ENCODE data around the gene STK32A. TPM values are rescaled to one million over a fixed set of nuclear protein-coding genes. Genes with fewer than 3 reads are reported as not detected.

Gene STK32A
- total RNA-seq, 2 donors from 2014 or later = not detected

DNA sequence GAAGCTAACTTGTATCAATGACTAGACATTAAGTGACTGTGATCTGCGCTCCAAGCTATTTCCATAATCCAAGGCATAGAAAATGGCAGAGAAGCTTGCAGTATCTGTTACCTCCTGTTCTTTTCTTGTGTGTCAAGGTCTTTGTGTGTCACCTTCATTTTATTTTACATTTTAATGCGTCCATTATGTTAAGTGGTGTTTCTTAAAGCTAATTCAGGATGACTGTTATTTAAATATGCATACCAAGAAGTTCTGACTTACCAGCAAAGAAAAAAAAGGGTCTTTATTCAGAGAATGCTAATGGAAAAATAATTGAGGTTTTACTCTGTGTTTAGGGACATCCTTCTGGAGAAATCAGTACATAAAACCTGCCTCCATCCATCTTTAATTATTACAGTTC is 52.3 kb downstream of the STK32A start:
- H3K27ac Mint-ChIP-seq = no peak overlapping the region
- peaks cover 0 to 3% of the 10 kb centered on the region in 2 donors for H3K36me3 Mint-ChIP-seq (ENCODE audit: insufficient read depth in 2 of 2)
- H3K4me1 Mint-ChIP-seq (ENCODE audit: low read depth) = no peaks in the 10 kb centered on the region
- no peak for DNase-seq
- ATAC-seq (replicated peaks in 1 of 2) = no peak
- no peak overlapping the region for H3K4me3 Mint-ChIP-seq
- no peaks in the 10 kb centered on the region for H3K27me3 Mint-ChIP-seq (ENCODE audit: low read depth)
- H3K9me3 Mint-ChIP-seq = peaks cover 0 to 14% of the 10 kb centered on the region in 2 donors

DNA sequence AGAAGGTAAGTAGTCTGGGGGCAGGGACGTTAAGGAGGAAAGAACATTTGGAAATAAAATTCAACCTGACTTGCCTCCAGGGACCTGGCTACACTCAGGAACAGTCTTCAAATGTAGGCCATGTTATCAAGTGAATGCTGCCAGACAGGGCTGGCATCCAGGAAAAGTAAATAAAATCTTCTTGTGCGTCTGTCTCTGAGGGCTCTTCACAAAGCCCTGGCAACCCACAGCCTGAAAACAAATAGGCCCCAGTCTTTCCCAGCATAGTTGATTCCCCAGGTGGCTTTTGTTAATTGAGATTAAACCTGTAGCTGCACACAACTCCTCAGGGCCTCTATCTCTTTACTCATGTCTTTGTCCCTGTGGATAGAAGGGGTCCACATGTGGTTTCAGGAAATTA is 55.4 kb downstream of the STK32A start:
- no peak for ATAC-seq (replicated peaks in 1 of 2)
- DNase-seq = no peak
- Mint-ChIP-seq H3K27ac (no peak overlapping the region), H3K4me1 (ENCODE audit: low read depth) (no peaks in the 10 kb centered on the region), H3K4me3 (no peak overlapping the region), H3K9me3 (peaks cover 0 to 5% of the 10 kb centered on the region in 2 donors), H3K36me3 (ENCODE audit: insufficient read depth in 2 of 2) (no peaks in the 10 kb centered on the region), H3K27me3 (ENCODE audit: low read depth) (no peaks in the 10 kb centered on the region)

DNA sequence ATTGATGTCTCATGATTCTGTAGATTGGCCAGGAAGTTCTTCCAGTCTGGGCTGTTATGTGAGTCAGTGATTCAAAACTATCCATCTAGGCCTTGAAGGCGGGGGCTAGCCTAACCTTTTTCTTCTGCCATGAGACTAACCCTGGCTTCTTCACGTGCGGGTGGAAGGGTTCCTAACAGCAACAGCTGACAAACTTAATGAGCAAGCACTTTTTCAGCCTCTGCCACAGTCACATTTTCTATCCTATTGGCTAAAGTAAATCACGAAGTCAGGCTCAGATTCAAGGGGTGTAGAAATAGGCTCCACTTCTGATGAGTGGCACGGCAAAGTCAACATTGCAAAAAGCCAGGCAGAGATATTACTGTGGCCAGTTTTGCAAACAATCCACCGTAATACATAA is 68.4 kb downstream of the STK32A start:
- H3K4me1 Mint-ChIP-seq (ENCODE audit: low read depth) = no peaks in the 10 kb centered on the region
- H3K4me3 Mint-ChIP-seq = no peak overlapping the region
- ATAC-seq (replicated peaks in 1 of 2) = no peak
- no peak overlapping the region for H3K27ac Mint-ChIP-seq
- no peaks in the 10 kb centered on the region for H3K27me3 Mint-ChIP-seq (ENCODE audit: low read depth)
- no peak for DNase-seq
- H3K9me3 Mint-ChIP-seq = no peaks in the 10 kb centered on the region
- H3K36me3 Mint-ChIP-seq (ENCODE audit: insufficient read depth in 2 of 2) = no peaks in the 10 kb centered on the region

DNA sequence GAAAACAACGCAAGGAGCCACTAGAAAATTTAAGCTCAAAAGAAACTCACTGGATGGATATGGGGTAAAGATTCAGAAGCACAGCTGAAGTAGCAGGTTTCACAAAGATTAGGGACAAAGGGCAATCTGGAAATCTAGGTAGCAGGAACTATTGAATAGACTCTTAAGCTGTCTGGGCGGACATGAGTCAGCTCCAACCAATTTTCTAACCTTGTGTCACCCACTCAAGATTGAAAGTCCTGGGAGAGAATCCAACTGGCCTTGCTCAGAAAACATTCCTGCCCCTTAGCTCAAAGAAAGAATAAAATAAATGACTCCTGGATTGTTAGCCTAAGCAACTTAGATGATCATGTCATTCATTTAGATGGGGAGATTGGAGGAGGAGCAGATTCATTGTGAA is 69.2 kb downstream of the STK32A start:
- ATAC-seq (replicated peaks in 1 of 2) (no peak), DNase-seq (no peak)
- Mint-ChIP-seq H3K36me3 (ENCODE audit: insufficient read depth in 2 of 2) (no peaks in the 10 kb centered on the region), H3K27me3 (ENCODE audit: low read depth) (no peaks in the 10 kb centered on the region), H3K4me1 (ENCODE audit: low read depth) (no peaks in the 10 kb centered on the region), H3K9me3 (no peaks in the 10 kb centered on the region), H3K27ac (no peak overlapping the region), H3K4me3 (no peak overlapping the region)

DNA sequence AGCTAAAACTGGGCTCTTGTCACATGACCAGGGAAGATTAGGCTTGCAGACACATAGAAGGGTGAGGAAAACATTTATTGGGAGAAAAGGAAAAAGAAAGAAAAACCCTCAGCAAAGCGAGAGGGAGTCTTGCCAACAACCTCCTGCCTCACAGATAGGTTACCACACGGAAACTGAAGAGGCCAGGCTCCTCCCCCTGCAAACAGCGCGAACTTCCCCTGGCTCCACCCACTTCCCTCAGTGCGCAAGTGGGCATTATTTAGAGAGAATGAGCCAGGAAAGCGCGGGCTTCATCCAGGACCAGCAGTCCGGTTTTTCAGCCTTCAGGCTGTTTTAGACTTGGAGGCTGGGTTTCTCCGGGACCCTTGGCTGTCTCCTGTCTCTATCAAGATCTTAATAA is 70.3 kb downstream of the STK32A start:
- Mint-ChIP-seq H3K9me3 (no peaks in the 10 kb centered on the region), H3K4me3 (no peak overlapping the region), H3K36me3 (ENCODE audit: insufficient read depth in 2 of 2) (no peaks in the 10 kb centered on the region), H3K4me1 (ENCODE audit: low read depth) (no peaks in the 10 kb centered on the region), H3K27me3 (ENCODE audit: low read depth) (no peaks in the 10 kb centered on the region), H3K27ac (no peak overlapping the region)
- DNase-seq = no peak
- no peak for ATAC-seq (replicated peaks in 1 of 2)

DNA sequence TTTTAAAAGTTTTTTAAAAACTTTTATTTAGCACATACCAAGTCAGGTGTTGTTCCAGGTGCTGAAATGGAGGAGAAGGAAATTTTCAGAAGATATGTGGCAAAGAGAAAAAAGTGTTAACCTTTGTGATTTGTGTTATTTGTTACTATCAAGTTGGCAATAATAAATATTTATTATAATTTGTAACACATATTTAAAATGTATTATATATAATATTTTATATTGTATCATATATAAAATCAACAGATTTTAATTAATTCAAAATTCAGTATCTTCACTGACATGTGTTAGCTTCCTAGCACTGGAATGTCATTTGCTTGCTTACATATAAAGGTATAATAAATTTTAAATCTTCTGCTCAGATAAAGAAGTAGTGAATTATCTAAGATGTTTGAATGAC is 71.5 kb downstream of the STK32A start:
- Mint-ChIP-seq H3K4me1 (ENCODE audit: low read depth) (no peaks in the 10 kb centered on the region), H3K36me3 (ENCODE audit: insufficient read depth in 2 of 2) (no peaks in the 10 kb centered on the region), H3K27ac (no peak overlapping the region), H3K9me3 (no peaks in the 10 kb centered on the region), H3K27me3 (ENCODE audit: low read depth) (no peaks in the 10 kb centered on the region), H3K4me3 (no peak overlapping the region)
- DNase-seq (no peak), ATAC-seq (replicated peaks in 1 of 2) (no peak)

DNA sequence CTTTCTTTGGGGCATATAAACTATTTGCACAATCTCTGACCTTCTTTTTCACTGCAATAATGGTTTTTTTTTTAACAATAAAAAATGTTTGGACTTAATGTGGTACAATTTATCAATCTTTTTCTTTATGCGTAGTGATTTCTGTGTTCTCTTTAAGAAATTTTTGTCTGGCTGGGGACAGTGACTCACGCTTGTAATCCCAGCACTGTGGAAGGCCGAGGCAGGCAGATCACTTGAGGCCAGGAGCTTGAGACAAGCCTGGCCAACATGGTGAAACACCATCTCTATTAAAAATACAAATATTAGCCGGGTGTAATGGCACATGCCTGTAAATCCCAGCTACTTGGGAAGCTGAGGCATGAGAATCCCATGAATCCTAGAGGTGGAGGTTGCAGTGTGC is 72.3 kb downstream of the STK32A start:
- ATAC-seq (replicated peaks in 1 of 2) = no peak
- Mint-ChIP-seq H3K4me1 (ENCODE audit: low read depth) (no peaks in the 10 kb centered on the region), H3K4me3 (no peak overlapping the region), H3K27me3 (ENCODE audit: low read depth) (no peaks in the 10 kb centered on the region), H3K27ac (no peak overlapping the region), H3K9me3 (no peaks in the 10 kb centered on the region), H3K36me3 (ENCODE audit: insufficient read depth in 2 of 2) (no peaks in the 10 kb centered on the region)
- DNase-seq = no peak

DNA sequence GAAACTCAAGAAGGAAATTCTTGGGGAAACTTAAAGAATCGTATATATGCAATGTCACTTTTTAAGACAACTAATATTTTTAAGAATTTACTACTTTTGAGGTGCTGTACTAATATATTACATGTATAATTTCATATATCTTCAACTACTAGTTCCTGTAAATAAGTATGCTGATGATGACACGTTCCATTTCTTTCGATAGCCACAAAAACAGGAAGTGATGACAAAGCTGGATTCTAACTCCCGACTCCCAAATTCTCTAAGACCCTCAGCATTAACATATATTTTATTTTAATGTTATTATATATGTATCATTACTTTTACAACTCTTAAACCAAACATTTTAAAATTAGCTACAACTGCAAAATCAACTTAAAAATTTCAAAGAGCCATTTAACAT is 74.8 kb downstream of the STK32A start:
- ATAC-seq (replicated peaks in 1 of 2) (no peak), DNase-seq (no peak)
- Mint-ChIP-seq H3K4me1 (ENCODE audit: low read depth) (no peaks in the 10 kb centered on the region), H3K27me3 (ENCODE audit: low read depth) (no peaks in the 10 kb centered on the region), H3K36me3 (ENCODE audit: insufficient read depth in 2 of 2) (no peaks in the 10 kb centered on the region), H3K27ac (no peak overlapping the region), H3K9me3 (peaks cover 0 to 2% of the 10 kb centered on the region in 2 donors), H3K4me3 (no peak overlapping the region)

DNA sequence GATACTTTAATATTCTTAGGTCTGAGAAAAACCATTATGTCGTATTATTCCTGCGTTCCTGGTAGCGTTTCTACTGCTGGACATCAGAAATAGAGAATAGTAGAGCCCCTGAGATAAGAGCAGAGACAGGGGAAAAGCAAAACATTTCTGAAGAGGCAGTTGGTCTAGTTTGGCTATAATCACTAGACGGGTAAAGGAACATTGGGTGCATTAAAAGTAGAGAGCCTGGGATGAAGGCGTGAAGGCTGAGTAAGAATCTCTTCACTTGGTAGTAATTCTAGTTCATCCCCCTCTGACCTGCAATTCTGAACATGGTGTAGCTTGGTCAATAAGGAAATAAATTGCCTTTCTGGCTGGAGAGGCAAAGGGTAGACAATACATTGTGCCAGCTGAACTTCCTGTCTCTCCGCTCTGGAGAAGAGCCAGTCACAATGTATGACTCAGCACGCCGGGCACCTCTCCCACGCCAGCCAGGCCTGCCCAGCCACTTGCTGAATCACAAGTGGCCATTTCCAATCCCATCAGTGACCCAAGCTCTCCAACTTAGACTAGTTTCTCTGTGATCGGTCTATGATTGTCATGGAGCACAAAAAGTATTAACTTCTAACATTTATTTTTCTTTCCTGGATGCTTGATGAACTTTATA is 75.4 kb downstream of the STK32A start:
- no peak overlapping the region for H3K27ac Mint-ChIP-seq
- ATAC-seq (replicated peaks in 1 of 2) = no peak
- H3K36me3 Mint-ChIP-seq (ENCODE audit: insufficient read depth in 2 of 2) = no peaks in the 10 kb centered on the region
- no peak for DNase-seq
- H3K27me3 Mint-ChIP-seq (ENCODE audit: low read depth) = no peaks in the 10 kb centered on the region
- no peaks in the 10 kb centered on the region for H3K4me1 Mint-ChIP-seq (ENCODE audit: low read depth)
- H3K9me3 Mint-ChIP-seq = peaks cover 0 to 2% of the 10 kb centered on the region in 2 donors
- no peak overlapping the region for H3K4me3 Mint-ChIP-seq

DNA sequence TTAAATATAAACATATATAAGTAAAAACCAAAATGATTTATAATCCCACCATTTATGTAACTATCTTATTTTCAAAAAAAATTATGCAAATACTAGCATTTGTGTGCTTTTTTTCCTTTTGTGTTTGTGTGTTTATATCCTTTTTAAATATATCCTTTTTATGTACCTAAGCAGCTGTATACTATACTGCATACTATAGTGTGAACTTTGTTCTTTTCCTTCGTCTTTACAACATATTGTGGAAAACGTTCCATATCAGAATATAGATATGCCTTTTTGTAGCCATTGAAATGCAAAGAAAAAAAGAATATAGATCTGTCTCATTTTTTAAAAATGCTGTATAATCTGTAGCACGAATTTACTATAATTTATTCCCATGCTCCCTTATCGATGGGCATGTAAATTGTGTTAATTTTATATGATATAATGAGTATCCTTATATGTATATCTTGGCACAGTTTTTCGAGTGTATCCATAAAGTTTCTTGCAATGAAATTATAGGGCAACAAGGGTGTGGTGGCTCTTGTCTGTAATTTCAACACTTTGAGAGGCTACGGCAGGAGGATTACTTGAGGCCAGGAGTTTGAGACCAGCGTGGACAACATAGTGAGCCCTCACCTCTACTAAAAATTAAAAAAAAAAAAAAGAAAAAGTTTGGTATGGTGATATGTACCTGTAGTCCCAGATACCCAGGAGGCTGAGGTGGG is 83.3 kb downstream of the STK32A start:
- no peaks in the 10 kb centered on the region for H3K4me1 Mint-ChIP-seq (ENCODE audit: low read depth)
- H3K27me3 Mint-ChIP-seq (ENCODE audit: low read depth) = no peaks in the 10 kb centered on the region
- H3K27ac Mint-ChIP-seq = no peak overlapping the region
- no peaks in the 10 kb centered on the region for H3K36me3 Mint-ChIP-seq (ENCODE audit: insufficient read depth in 2 of 2)
- ATAC-seq (replicated peaks in 1 of 2) = no peak
- no peaks in the 10 kb centered on the region for H3K9me3 Mint-ChIP-seq
- no peak overlapping the region for H3K4me3 Mint-ChIP-seq
- no peak for DNase-seq

DNA sequence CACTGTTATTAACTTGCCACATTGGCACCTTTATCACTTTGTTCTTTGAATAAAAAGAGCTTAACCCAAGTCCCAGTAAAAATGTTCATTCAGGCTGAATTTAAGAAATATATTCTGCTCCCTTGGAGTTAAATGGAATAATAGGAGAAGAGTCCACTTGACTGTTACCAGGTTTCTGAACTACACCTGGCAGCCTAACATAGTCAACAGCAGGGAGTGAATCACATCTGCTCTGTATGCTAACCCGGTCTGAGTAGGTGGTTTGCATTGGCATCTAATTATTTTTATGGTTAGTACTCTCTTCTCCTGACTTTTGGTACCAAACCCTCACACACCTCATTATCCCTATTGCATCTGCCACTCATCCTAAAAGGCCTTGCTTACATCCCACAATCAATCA is 86.7 kb downstream of the STK32A start:
- no peaks in the 10 kb centered on the region for H3K36me3 Mint-ChIP-seq (ENCODE audit: insufficient read depth in 2 of 2)
- H3K4me3 Mint-ChIP-seq = no peak overlapping the region
- H3K4me1 Mint-ChIP-seq (ENCODE audit: low read depth) = no peaks in the 10 kb centered on the region
- no peaks in the 10 kb centered on the region for H3K27me3 Mint-ChIP-seq (ENCODE audit: low read depth)
- no peaks in the 10 kb centered on the region for H3K9me3 Mint-ChIP-seq
- H3K27ac Mint-ChIP-seq = no peak overlapping the region
- ATAC-seq (replicated peaks in 1 of 2) (no peak), DNase-seq (no peak)

DNA sequence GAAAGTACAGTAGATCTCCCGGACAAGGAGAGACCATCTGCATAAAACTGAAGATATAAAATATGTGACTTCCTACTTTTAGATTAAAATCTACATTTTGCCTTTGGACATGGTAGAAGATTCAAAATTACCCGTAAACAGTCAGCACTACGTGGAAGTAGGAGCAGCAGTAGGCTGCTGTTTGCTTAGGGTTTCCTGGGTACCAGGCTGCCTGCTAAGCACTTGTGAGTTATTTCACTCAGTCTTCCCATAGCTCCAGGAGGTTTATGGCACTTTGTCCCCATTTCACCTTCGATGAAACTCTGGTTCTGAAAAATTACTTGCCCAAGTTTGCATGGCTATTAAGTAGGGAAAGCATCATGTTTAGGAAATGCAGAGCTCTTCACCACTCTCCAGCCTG is 92.6 kb downstream of the STK32A start:
- DNase-seq (no peak), ATAC-seq (replicated peaks in 1 of 2) (no peak)
- Mint-ChIP-seq H3K9me3 (peaks cover 0 to 2% of the 10 kb centered on the region in 2 donors), H3K36me3 (ENCODE audit: insufficient read depth in 2 of 2) (no peaks in the 10 kb centered on the region), H3K4me3 (no peak overlapping the region), H3K27me3 (ENCODE audit: low read depth) (no peaks in the 10 kb centered on the region), H3K4me1 (ENCODE audit: low read depth) (no peaks in the 10 kb centered on the region), H3K27ac (no peak overlapping the region)

DNA sequence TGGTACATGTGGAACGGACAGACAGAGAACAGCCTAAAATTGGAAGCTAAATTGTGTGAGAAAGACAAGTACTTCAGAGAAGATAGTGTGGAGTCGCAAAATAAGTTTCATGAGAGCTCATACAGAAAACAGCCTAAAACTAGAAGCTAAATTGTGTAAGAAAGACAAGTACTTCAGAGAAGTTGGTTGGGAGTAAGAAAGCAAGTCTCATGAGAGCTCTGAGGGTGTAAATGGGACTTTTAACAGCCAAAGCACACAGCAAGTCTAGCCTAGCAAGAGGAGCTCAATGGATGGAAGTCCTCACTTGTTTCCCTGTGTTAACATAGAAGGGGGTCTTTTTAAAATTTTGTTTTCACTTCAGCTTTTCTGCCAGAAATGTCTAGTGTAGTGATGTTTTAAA is 93.1 kb downstream of the STK32A start:
- no peak for DNase-seq
- H3K27ac Mint-ChIP-seq = no peak overlapping the region
- ATAC-seq (replicated peaks in 1 of 2) = no peak
- H3K9me3 Mint-ChIP-seq = peaks cover 0 to 2% of the 10 kb centered on the region in 2 donors
- no peaks in the 10 kb centered on the region for H3K27me3 Mint-ChIP-seq (ENCODE audit: low read depth)
- H3K4me1 Mint-ChIP-seq (ENCODE audit: low read depth) = no peaks in the 10 kb centered on the region
- H3K36me3 Mint-ChIP-seq (ENCODE audit: insufficient read depth in 2 of 2) = no peaks in the 10 kb centered on the region
- H3K4me3 Mint-ChIP-seq = no peak overlapping the region

DNA sequence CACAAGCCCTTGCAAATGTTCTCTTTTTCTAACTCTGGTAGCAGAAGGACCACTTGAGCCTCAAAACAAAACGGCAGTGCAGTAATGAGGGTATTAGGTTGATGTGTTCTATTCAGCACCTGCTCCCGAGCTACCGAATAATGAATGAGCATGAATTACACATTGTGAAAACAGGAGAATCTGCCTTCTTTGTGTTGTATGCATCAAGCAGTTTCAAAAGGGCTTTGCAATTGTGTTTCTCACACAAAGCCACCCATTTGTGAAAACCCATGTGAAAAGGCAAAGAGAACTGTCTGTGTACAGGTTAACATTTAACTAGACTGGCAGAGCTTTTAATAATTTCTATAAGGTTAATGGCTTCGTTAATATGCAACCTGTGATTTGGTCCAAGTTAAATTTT is 97.8 kb downstream of the STK32A start:
- Mint-ChIP-seq H3K4me1 (ENCODE audit: low read depth) (no peaks in the 10 kb centered on the region), H3K27ac (no peak overlapping the region), H3K36me3 (ENCODE audit: insufficient read depth in 2 of 2) (no peaks in the 10 kb centered on the region), H3K9me3 (peaks cover 3% of the 10 kb centered on the region in 2 donors), H3K4me3 (no peak overlapping the region), H3K27me3 (ENCODE audit: low read depth) (no peaks in the 10 kb centered on the region)
- no peak for DNase-seq
- no peak for ATAC-seq (replicated peaks in 1 of 2)
